ENCODE measurements around the gene OGDHL. TPM values are rescaled to one million over a fixed set of nuclear protein-coding genes. Genes with fewer than 3 reads are reported as not detected.

Gene OGDHL
- total RNA-seq, 1 donor from 2014 or later = 0.52 TPM

DNA sequence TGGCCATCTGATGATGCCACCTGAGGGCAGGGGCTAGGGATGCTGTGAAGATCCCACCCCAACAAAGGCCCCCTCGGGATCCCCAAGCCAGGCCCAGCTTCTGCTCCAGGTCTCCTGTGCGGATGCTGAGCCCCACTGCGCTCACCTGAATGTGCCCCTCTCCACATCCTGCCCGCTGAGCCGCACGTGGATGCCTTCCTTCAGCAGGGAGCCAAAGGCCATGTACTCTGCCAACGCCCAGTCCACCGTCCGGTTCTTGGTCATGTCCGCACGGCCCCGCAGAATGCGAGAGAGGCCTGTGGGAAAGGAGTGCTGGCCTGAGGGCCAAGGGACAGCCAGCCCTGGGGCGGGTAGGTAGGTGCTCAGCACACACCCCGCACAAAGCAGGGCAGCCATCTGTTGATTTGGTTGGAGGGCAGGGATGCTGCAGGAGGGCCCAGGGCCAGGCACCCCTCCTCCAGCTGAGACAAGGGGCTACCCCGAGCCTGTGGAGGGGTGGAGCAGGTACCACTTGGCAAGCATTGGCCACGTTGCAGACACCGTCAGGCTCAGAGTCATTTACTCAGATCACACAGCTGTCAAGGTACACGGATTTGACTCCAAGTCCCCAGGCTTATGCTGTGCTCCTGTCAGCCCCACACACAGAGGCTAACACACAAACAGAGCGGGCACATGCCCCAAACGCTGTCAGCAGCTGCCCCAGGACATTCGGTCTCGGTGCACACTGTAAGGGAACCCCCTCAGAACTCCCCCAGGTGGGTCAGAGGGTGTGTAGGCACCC, 19.2 kb downstream of the OGDHL start:
- Histone ChIP-seq H3K4me1 (ENCODE audit: control insufficient read depth in 3 of 3, insufficient read depth in 3 of 3, low read length in 3 of 3) (no peaks in the 10 kb centered on the region), H3K9me3 (ENCODE audit: control insufficient read depth in 3 of 3, low read length in 3 of 3) (no peaks in the 10 kb centered on the region), H3K4me3 (ENCODE audit: low read length in 3 of 3) (no peak overlapping the region), H3K27ac (ENCODE audit: low read depth, low read length) (no peak overlapping the region), H3K36me3 (ENCODE audit: control insufficient read depth in 3 of 3, insufficient read depth in 3 of 3, low read length in 3 of 3) (no peaks in the 10 kb centered on the region), H3K9ac (ENCODE audit: low read depth in 1 of 3, low read length in 3 of 3) (no peak overlapping the region), H3K27me3 (ENCODE audit: control insufficient read depth in 3 of 3, insufficient read depth in 3 of 3, low read length in 3 of 3) (peaks cover 3 to 16% (median 7%) of the 10 kb centered on the region in 3 donors)

DNA sequence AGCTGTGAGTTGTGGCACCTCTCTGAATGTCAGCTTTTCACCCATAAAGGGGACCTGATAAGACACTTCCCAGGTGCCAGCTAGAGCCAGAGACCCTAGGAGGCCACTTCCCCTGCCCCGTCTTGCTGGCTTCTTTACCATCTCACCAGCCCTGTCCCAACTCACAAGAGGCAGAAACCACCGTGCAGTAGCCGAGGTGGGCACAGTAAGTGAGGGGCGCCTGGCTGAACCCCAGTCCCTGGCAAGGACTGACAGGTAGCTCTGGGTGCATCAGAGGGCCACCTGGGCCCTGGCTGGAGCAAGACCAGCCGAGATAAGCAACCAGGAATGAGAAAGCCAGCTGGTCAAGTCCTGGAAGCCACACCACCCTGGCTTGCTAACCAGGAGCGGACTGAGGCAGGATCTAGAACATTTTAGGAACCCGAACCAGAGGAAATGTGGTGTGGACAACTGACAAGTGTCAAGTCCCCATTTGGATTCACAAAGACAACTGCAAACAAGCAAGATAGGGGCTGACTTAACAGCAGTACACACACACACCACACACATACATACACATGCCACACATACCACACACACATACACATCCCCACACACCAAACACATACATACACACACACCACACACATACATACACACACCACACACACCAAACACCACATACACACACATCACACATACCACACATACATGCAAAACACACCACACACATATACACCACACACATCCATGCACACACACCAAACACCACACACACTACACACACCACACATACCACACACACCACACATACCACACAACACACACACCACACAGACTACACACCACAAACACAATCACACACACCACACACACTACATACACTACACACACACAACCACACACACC, 20.8 kb downstream of the OGDHL start:
- Histone ChIP-seq H3K9me3 (ENCODE audit: control insufficient read depth in 3 of 3, low read length in 3 of 3) (no peaks in the 10 kb centered on the region), H3K9ac (ENCODE audit: low read depth in 1 of 3, low read length in 3 of 3) (no peak overlapping the region), H3K27ac (ENCODE audit: low read depth, low read length) (no peak overlapping the region)

DNA sequence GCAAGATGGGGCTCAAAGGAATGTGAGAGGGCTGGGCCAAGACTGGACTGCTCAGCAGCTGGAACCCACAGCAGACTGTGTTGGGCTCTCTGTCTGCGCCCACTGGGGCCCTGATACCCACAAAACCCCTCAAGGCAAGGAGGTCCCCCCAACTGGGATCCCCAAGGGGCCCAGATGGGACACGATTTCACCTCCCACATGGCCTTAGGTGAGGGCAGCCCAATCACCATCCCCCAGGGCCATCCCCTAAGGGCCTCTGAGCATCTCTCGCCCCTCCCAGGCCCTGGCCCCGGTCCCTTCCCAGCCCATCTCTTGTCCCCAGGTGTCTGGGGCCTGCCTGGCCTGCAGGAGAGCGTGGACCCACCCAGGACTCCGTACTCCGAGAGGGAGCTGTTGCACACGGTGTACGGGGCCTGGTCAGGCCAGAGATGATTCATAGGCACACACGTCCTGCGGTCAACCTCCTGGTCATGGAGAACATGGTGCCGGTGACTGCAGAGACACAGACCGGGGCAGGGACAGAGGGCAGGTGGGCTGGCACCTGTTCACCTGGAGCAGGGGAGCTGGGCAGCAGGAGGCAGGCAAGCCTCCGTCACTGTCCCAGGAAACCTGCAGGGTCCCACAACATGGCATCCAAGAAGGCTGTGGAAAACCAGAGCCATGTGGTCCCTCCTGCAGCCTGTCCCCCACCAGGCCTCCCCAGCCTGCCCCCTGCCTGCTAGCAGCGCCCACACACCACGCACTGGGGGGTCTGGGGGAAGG, 21.6 kb downstream of the OGDHL start:
- Histone ChIP-seq H3K4me3 (ENCODE audit: low read length in 3 of 3) (no peak overlapping the region), H3K27ac (ENCODE audit: low read depth, low read length) (no peak overlapping the region), H3K9me3 (ENCODE audit: control insufficient read depth in 3 of 3, low read length in 3 of 3) (no peaks in the 10 kb centered on the region), H3K36me3 (ENCODE audit: control insufficient read depth in 3 of 3, insufficient read depth in 3 of 3, low read length in 3 of 3) (no peaks in the 10 kb centered on the region), H3K27me3 (ENCODE audit: control insufficient read depth in 3 of 3, insufficient read depth in 3 of 3, low read length in 3 of 3) (peaks cover 3 to 5% (median 5%) of the 10 kb centered on the region in 3 donors), H3K4me1 (ENCODE audit: control insufficient read depth in 3 of 3, insufficient read depth in 3 of 3, low read length in 3 of 3) (no peaks in the 10 kb centered on the region), H3K9ac (ENCODE audit: low read depth in 1 of 3, low read length in 3 of 3) (no peak overlapping the region)

More for the DNA sequence above, 20.8 kb downstream of the OGDHL start:
- Histone ChIP-seq H3K36me3 (ENCODE audit: control insufficient read depth in 3 of 3, insufficient read depth in 3 of 3, low read length in 3 of 3) (no peaks in the 10 kb centered on the region), H3K27me3 (ENCODE audit: control insufficient read depth in 3 of 3, insufficient read depth in 3 of 3, low read length in 3 of 3) (peaks cover 3 to 6% (median 5%) of the 10 kb centered on the region in 3 donors), H3K4me3 (ENCODE audit: low read length in 3 of 3) (no peak overlapping the region), H3K4me1 (ENCODE audit: control insufficient read depth in 3 of 3, insufficient read depth in 3 of 3, low read length in 3 of 3) (no peaks in the 10 kb centered on the region)

DNA sequence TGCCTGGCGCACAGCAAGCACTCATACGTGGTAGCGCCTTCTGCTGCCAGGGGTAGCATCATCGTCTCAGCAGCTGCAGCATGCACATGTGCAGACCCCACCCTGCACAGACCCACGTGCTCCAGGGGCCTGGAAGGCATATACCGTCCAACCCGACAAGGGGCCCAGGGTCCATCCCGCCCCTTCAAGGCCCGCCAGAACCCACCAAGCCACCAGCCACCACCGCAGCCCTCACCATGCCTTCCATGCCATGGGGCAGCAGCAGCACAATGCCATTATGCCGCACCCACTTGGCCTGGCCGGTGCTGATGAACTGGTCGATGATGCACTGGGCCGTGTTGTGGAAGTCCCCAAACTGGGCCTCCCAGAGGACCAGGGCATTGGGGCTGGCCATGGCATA, 22.7 kb downstream of the OGDHL start:
- no peak overlapping the region for H3K27ac ChIP-seq (ENCODE audit: low read depth, low read length)
- H3K36me3 ChIP-seq (ENCODE audit: control insufficient read depth in 3 of 3, insufficient read depth in 3 of 3, low read length in 3 of 3) = no peaks in the 10 kb centered on the region
- no peak overlapping the region for H3K9ac ChIP-seq (ENCODE audit: low read depth in 1 of 3, low read length in 3 of 3)
- no peaks in the 10 kb centered on the region for H3K9me3 ChIP-seq (ENCODE audit: control insufficient read depth in 3 of 3, low read length in 3 of 3)
- H3K27me3 ChIP-seq (ENCODE audit: control insufficient read depth in 3 of 3, insufficient read depth in 3 of 3, low read length in 3 of 3) = peaks cover 0 to 5% (median 5%) of the 10 kb centered on the region in 3 donors
- H3K4me3 ChIP-seq (ENCODE audit: low read length in 3 of 3) = no peak overlapping the region
- no peaks in the 10 kb centered on the region for H3K4me1 ChIP-seq (ENCODE audit: control insufficient read depth in 3 of 3, insufficient read depth in 3 of 3, low read length in 3 of 3)

DNA sequence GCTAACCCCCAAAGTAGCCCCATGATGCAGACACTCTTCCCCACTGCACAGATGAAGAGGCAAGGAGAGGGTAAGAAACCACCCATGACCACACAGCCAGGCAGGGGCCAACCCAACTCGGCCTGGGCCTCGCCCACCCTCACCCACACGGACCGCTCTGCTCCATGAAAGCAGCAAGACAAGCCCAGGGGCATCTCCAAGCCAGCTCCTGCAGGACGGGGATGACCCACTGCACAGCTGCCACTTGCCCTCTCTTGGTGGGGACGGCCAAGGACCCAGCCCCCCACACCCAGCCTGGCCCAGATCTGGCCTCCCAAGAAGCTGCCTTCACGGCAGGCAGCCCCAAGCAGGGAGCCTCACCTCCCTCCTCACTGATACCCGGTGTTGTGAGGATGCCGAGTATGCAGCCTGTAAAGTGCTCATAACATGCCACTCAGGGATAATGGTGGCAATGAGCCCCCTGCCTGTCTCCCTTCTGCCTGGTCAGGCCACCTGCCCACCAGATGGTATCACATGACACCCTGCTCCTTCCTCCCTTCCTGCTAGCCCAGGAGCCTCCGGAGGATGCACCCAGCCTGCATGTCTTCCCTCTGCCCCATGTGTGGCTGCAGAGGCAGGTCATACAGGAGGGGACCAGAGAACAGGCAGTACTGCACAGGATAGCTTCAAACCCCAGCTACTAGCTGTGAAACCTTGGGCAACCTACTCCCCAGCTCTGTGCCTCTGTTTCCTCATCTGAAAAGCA, 23.3 kb downstream of the OGDHL start:
- H3K4me1 ChIP-seq (ENCODE audit: control insufficient read depth in 3 of 3, insufficient read depth in 3 of 3, low read length in 3 of 3) = no peaks in the 10 kb centered on the region
- H3K36me3 ChIP-seq (ENCODE audit: control insufficient read depth in 3 of 3, insufficient read depth in 3 of 3, low read length in 3 of 3) = no peaks in the 10 kb centered on the region
- H3K9me3 ChIP-seq (ENCODE audit: control insufficient read depth in 3 of 3, low read length in 3 of 3) = no peaks in the 10 kb centered on the region
- H3K27ac ChIP-seq (ENCODE audit: low read depth, low read length) = no peak overlapping the region
- H3K27me3 ChIP-seq (ENCODE audit: control insufficient read depth in 3 of 3, insufficient read depth in 3 of 3, low read length in 3 of 3) = peaks cover 0 to 5% (median 4%) of the 10 kb centered on the region in 3 donors
- no peak overlapping the region for H3K9ac ChIP-seq (ENCODE audit: low read depth in 1 of 3, low read length in 3 of 3)
- H3K4me3 ChIP-seq (ENCODE audit: low read length in 3 of 3) = no peak overlapping the region

DNA sequence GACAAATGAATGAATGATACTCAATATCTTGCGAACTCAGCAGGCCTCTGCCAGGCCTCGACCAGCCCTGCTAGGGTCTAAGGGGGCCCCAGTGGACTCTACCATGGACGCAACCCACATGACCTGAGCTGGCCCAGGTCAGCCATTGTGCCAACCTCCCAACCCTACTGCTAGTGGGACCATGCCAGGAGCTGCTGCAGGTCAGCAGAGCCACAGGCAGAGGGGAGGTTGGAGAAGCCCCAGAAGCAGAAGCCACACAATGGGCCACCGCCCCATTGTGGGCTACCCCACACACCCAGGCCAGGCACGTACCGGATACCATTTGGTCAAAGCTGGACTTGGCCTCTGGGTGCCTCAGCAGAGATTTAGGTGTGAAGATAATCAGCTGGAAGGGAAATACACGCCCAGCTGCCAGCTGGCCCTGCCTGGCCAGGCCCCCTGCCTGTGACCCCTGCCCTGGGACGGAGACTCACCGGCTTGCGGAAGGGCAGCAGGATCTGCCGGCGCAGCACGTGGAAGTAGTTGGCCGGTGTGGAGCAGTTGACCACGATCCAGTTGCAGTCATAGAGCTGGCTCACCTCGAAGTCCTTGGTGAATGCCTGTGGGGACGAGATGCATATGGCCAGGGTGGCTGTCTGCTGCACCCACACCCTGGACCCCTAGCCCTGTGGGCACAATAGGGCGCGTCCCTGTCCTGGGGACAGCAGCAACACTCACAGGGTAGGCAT, 24.5 kb downstream of the OGDHL start:
- Histone ChIP-seq H3K36me3 (ENCODE audit: control insufficient read depth in 3 of 3, insufficient read depth in 3 of 3, low read length in 3 of 3) (no peaks in the 10 kb centered on the region), H3K27me3 (ENCODE audit: control insufficient read depth in 3 of 3, insufficient read depth in 3 of 3, low read length in 3 of 3) (peaks cover 0 to 5% (median 0%) of the 10 kb centered on the region in 3 donors), H3K27ac (ENCODE audit: low read depth, low read length) (no peak overlapping the region), H3K4me3 (ENCODE audit: low read length in 3 of 3) (no peak overlapping the region), H3K4me1 (ENCODE audit: control insufficient read depth in 3 of 3, insufficient read depth in 3 of 3, low read length in 3 of 3) (no peaks in the 10 kb centered on the region), H3K9me3 (ENCODE audit: control insufficient read depth in 3 of 3, low read length in 3 of 3) (no peaks in the 10 kb centered on the region), H3K9ac (ENCODE audit: low read depth in 1 of 3, low read length in 3 of 3) (no peak overlapping the region)

DNA sequence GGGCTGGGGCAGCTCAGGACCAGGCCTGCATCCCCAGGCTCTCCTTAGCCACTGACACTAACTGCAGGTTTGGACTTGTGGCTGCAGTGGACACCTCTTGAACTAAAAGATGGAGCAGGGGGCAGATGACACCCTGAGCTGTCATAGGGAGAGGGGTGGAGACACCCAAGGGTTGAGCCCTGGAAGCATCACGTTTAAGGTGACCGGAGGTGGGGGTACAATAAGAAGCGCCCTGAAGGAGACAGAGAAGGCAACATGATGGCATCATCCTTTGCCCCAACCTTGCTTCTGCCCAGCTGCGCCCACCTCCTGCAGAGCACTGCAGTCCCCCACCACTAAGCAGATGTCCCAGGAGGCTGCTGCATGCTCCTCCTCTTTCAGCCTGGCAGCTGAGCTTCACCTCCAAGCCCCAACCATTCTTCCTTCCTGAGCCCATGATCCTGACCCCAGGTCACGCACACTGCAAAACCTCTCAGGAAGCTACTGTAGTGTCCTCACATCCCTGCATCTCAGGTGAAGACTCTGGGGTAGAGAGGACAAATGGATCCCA, 25.5 kb downstream of the OGDHL start:
- Histone ChIP-seq H3K9ac (ENCODE audit: low read depth in 1 of 3, low read length in 3 of 3) (no peak overlapping the region), H3K9me3 (ENCODE audit: control insufficient read depth in 3 of 3, low read length in 3 of 3) (no peaks in the 10 kb centered on the region), H3K4me3 (ENCODE audit: low read length in 3 of 3) (no peak overlapping the region), H3K27ac (ENCODE audit: low read depth, low read length) (no peak overlapping the region), H3K27me3 (ENCODE audit: control insufficient read depth in 3 of 3, insufficient read depth in 3 of 3, low read length in 3 of 3) (peaks cover 0 to 5% (median 0%) of the 10 kb centered on the region in 3 donors), H3K4me1 (ENCODE audit: control insufficient read depth in 3 of 3, insufficient read depth in 3 of 3, low read length in 3 of 3) (no peaks in the 10 kb centered on the region), H3K36me3 (ENCODE audit: control insufficient read depth in 3 of 3, insufficient read depth in 3 of 3, low read length in 3 of 3) (no peaks in the 10 kb centered on the region)

DNA sequence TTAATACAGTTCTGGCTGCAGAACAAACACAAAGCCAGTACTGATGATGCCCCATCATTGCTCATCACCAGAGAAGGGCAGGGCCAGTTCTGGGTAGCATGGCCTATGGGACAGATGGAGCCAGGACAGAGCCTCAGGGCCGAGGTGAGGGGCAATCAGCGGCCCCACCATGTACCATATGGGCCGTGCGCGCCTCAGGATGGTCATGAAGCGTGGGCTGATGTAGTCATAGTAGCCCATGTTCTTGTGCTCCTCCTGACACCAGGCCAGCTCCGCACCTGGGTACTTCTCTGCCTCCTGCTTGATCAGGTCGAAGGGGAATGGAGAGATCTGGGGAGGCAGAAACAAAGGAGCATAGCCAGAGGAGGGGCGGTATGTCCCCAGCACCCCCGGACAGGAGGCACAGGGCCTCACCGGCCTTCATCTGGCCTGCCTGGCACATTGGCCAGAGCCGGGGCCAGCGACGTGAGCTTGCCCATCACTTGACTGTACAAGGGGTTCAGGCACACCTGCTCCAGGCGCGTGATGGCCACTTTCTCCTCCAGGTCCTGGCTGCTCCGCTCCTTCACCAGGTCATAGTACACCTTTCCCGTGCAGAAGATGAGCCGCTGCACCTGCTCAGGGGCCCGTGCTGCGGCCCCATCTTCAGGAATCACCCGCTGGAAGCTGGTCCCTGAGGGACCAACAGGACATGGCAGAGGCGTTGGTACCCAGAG, 26.1 kb downstream of the OGDHL start:
- Histone ChIP-seq H3K4me3 (ENCODE audit: low read length in 3 of 3) (no peak overlapping the region), H3K9me3 (ENCODE audit: control insufficient read depth in 3 of 3, low read length in 3 of 3) (no peaks in the 10 kb centered on the region), H3K9ac (ENCODE audit: low read depth in 1 of 3, low read length in 3 of 3) (no peak overlapping the region), H3K4me1 (ENCODE audit: control insufficient read depth in 3 of 3, insufficient read depth in 3 of 3, low read length in 3 of 3) (no peaks in the 10 kb centered on the region), H3K27me3 (ENCODE audit: control insufficient read depth in 3 of 3, insufficient read depth in 3 of 3, low read length in 3 of 3) (peaks cover 0 to 5% (median 0%) of the 10 kb centered on the region in 3 donors), H3K27ac (ENCODE audit: low read depth, low read length) (no peak overlapping the region), H3K36me3 (ENCODE audit: control insufficient read depth in 3 of 3, insufficient read depth in 3 of 3, low read length in 3 of 3) (no peaks in the 10 kb centered on the region)

Measured in skeletal muscle tissue (tissue), 4 donors.